GM12891 (cell line): ENCODE results near the gene LEMD2.

Experiments used
- PAX5 ChIP-seq: IDR thresholded peaks from 2 replicates; pipeline ENCODE4 v1.6.1; 2011; ENCODE audit warnings: low read length, moderate library complexity, mild to moderate bottlenecking; ENCODE audit not compliant: insufficient read depth, severe bottlenecking
- POLR2A ChIP-seq: IDR thresholded peaks from 2 replicates; pipeline ENCODE4 v1.6.1; 2011; ENCODE audit warnings: low read depth, low read length, control low read depth
- POLR2AphosphoS5 ChIP-seq: IDR thresholded peaks from 2 replicates; pipeline ENCODE4 v1.6.1; 2011; ENCODE audit warnings: low read depth, low read length, control low read depth
- POU2F2 ChIP-seq: IDR thresholded peaks from 2 replicates; pipeline ENCODE4 v1.6.1; 2011; ENCODE audit warnings: low read depth, mild to moderate bottlenecking, control low read depth, low read length, moderate library complexity
- SPI1 ChIP-seq: IDR thresholded peaks from 2 replicates; pipeline ENCODE4 v1.6.1; 2011; ENCODE audit warnings: low read depth, low read length, control low read depth
- TAF1 ChIP-seq: IDR thresholded peaks from 2 replicates; pipeline ENCODE4 v1.6.1; 2011; ENCODE audit warnings: low read depth, low read length, control low read depth

- TF ChIP-seq SPI1 (no peak), POLR2AphosphoS5 (no peak), TAF1 (no peak), PAX5 (no peak), POLR2A (no peak), POU2F2 (no peak)
These were observed 55.3 kb downstream of the LEMD2 start for GRCh38 chr6:33733709-33734007.
